ENCODE data around the gene ABCC4. TPM values are rescaled to one million over a fixed set of nuclear protein-coding genes. Genes with fewer than 3 reads are reported as not detected.

Gene ABCC4
- total RNA-seq, 6 experiments from 2014 or later, result 24.7 to 28.4 (median 26.0) TPM

DNA sequence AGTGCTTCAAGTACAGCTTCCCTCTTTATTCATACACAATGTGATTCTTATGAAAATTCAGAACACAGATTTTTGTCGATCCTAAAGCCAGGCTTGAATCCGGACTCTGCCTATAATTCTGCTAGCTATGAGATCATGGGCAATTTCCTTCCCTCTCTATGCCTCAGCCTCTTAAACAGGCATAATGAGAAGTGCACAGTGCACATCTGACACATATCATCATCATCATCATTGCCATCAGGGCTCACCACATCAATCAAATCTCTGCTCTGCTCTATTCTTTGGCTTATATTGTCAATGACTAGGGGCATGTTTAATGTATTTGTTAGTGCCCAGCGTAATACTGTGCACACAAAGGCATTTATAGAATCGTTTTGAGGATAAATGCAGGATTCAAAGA lies 269.1 kb downstream of the ABCC4 start:
- Mint-ChIP-seq H3K4me3 (no peak overlapping the region), H3K27me3 (ENCODE audit: insufficient read depth) (peaks cover 1% of the 10 kb centered on the region; the same call in 1 of the 2 replicates), H3K9me3 (no peaks in the 10 kb centered on the region), H3K4me1 (ENCODE audit: low read depth) (no peaks in the 10 kb centered on the region), H3K27ac (no peak overlapping the region), H3K36me3 (ENCODE audit: low read depth) (peaks cover 6% of the 10 kb centered on the region; the same call in 1 of the 2 replicates)
- no peak for DNase-seq
- no peak for TF ChIP-seq CTCF (IDR thresholded peaks at IDR 0.05)

- Mint-ChIP-seq H3K36me3 (ENCODE audit: low read depth) (peaks cover 6% of the 10 kb centered on the region), H3K4me3 (no peak overlapping the region), H3K9me3 (no peaks in the 10 kb centered on the region), H3K4me1 (ENCODE audit: low read depth) (no peaks in the 10 kb centered on the region), H3K27ac (no peak overlapping the region), H3K27me3 (ENCODE audit: insufficient read depth) (peaks cover 1% of the 10 kb centered on the region)
- no peak for DNase-seq
- TF ChIP-seq CTCF (IDR thresholded peaks at IDR 0.05), result no peak
These were observed 270.4 kb downstream of the ABCC4 start for GRCh38 chr13:95030821-95031343.

- Mint-ChIP-seq H3K4me3 (no peak overlapping the region), H3K27me3 (ENCODE audit: insufficient read depth) (peaks cover 1% of the 10 kb centered on the region), H3K9me3 (no peaks in the 10 kb centered on the region), H3K27ac (no peak overlapping the region), H3K4me1 (ENCODE audit: low read depth) (no peaks in the 10 kb centered on the region; the same call in 1 of the 2 replicates), H3K36me3 (ENCODE audit: low read depth) (peaks cover 22% of the 10 kb centered on the region)
- TF ChIP-seq CTCF (IDR thresholded peaks at IDR 0.05), result no peak
- DNase-seq, result no peak
These were observed 273.6 kb downstream of the ABCC4 start for GRCh38 chr13:95027638-95028037.

DNA sequence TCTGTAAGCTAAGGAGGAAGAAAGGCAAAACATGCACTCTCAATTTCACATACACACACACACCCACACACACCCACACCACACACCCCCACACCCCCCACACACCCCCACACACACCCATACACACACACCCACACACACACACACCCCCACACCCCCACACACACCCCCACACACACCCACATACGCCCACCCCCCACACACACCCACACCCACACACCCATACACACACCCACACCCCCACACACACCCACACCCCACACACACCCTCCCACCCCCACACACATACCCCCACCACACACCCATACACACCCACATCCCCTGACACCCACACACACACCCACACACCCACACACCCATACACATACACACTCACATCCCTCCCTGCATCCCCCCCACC lies 276.1 kb downstream of the ABCC4 start:
- no peaks in the 10 kb centered on the region for H3K9me3 Mint-ChIP-seq
- no peak for DNase-seq
- no peak overlapping the region for H3K27ac Mint-ChIP-seq
- H3K27me3 Mint-ChIP-seq (ENCODE audit: insufficient read depth), result peaks cover 1% of the 10 kb centered on the region
- H3K4me3 Mint-ChIP-seq, result no peak overlapping the region
- peaks cover 19% of the 10 kb centered on the region for H3K4me1 Mint-ChIP-seq (ENCODE audit: low read depth)
- peaks cover 26% of the 10 kb centered on the region for H3K36me3 Mint-ChIP-seq (ENCODE audit: low read depth)
- TF ChIP-seq CTCF (IDR thresholded peaks at IDR 0.05), result no peak

DNA sequence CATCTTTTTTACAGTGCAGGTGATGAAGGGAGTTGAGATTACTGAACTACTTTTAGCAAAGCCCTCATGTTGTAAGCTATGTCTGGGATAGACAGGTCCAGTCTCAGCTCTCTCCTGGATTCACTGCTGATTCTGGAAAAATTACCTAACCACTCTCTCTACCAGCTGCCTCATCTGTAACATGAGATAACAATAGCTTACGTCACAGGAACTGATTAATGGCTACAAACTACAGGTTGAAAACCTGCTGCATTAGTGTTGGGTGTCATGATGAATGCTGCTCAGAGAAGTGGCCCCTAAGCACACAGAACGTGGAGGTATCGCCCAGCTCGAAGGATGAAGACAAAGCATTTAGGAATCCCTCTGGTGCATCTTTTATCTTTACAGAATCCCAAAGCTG lies 277.8 kb downstream of the ABCC4 start:
- Mint-ChIP-seq H3K9me3 (no peaks in the 10 kb centered on the region), H3K27me3 (ENCODE audit: insufficient read depth) (no peaks in the 10 kb centered on the region; the same call in none of the 2 replicates), H3K4me3 (no peak overlapping the region), H3K36me3 (ENCODE audit: low read depth) (peaks cover 32% of the 10 kb centered on the region), H3K4me1 (ENCODE audit: low read depth) (peaks cover 22% of the 10 kb centered on the region), H3K27ac (no peak overlapping the region)
- no peak for TF ChIP-seq CTCF (IDR thresholded peaks at IDR 0.05)
- no peak for DNase-seq

Data from HFFc6 (cell line).